ENCODE measurements around the gene SDHAF3.
"Not testable (repeated sequence)": the region's sequence is repeated elsewhere in the genome, so short reads cannot be mapped to it uniquely, and the experiment has no call there.

The SDHAF3 gene

DNA sequence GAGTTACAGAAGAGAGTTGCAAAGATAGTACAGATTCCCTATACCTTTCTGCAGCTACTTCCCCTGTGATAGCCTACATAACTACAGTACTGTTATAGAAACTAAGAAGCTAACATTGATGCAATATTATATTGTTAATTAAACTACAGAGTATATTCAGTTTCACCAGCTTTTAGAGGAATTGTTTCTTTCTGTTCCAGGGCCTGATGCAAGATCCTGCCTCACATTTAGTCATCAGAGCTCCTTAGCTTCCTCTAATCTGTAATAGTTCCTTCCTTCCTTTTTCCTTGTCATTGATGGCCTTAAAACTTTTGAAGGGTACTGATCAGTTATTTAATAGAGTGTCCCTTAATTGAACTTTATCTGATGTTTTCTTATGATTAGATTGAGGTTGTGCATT, 56.8 kb downstream of the SDHAF3 start:
- Histone ChIP-seq H2AFZ (ENCODE audit: low read depth, low read length, severe bottlenecking) (no peak overlapping the region), H3K27ac (ENCODE audit: low read depth, low read length) (no peak overlapping the region), H3K27me3 (ENCODE audit: low read length) (no peaks in the 10 kb centered on the region), H3K4me3 (ENCODE audit: insufficient read depth, low read length, poor library complexity, severe bottlenecking) (no peak overlapping the region), H3K4me2 (ENCODE audit: low read depth, low read length, poor library complexity, severe bottlenecking) (no peak overlapping the region), H3F3A (ENCODE audit: insufficient read depth) (peaks cover 20% of the 10 kb centered on the region), H3K9me2 (replicated peaks; ENCODE audit: insufficient read depth, low read length) (no peaks in the 10 kb centered on the region), H3K79me2 (ENCODE audit: insufficient read depth, low read length) (peaks cover 16% of the 10 kb centered on the region; the same call in 1 of the 2 replicates), H3K36me3 (ENCODE audit: low read length) (0 out of 2 replicates have a peak, but pooled peaks cover 5% of the 10 kb centered on the region), H4K20me1 (ENCODE audit: low read depth, low read length) (peaks cover 9% of the 10 kb centered on the region; the same call in 1 of the 2 replicates), H3K9ac (ENCODE audit: low read length) (no peak overlapping the region), H3K9me3 (ENCODE audit: insufficient read depth, low read length) (no peaks in the 10 kb centered on the region)
- TF ChIP-seq, protein P1, sequence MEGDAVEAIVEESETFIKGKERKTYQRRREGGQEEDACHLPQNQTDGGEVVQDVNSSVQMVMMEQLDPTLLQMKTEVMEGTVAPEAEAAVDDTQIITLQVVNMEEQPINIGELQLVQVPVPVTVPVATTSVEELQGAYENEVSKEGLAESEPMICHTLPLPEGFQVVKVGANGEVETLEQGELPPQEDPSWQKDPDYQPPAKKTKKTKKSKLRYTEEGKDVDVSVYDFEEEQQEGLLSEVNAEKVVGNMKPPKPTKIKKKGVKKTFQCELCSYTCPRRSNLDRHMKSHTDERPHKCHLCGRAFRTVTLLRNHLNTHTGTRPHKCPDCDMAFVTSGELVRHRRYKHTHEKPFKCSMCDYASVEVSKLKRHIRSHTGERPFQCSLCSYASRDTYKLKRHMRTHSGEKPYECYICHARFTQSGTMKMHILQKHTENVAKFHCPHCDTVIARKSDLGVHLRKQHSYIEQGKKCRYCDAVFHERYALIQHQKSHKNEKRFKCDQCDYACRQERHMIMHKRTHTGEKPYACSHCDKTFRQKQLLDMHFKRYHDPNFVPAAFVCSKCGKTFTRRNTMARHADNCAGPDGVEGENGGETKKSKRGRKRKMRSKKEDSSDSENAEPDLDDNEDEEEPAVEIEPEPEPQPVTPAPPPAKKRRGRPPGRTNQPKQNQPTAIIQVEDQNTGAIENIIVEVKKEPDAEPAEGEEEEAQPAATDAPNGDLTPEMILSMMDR (IDR thresholded peaks at IDR 0.05; ENCODE audit: insufficient read depth, low read length, poor library complexity, severe bottlenecking): no peak
- no peak for TF ChIP-seq EZH2phosphoT487 (conservative IDR thresholded peaks at IDR 0.05; ENCODE audit: low read length)

DNA sequence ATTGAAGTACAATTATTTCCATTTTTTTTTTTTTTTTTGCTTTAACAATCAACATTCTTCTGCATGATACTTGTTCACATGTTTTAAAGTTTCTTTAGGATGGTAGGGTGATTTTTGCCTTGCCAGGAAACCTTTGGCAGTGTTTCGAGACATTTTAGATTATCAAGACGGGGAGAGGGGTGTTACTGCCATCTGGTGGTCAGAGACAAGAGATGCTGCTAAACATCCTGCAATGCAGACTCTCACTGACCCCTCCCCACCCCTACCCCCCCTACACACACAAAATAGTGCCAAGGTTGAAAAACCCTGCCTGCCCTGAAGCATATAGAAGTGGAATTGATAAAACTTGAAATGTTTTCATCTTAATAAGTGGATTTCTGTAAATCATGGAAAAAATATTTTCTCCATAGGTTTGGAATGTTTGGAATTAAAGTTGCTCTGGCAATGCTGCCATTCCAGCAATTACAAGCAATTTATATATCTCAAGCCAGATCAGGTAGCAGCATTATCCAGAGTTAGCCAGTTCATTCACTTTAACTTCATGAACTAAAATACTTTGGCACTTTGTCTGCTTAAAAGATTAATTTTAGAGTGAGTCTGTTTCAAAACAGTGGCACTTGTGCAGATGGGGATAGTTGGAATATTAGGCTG, 62.1 kb downstream of the SDHAF3 start:
- Histone ChIP-seq H4K20me1 (ENCODE audit: low read depth, low read length) (0 out of 2 replicates have a peak, but pooled peaks cover 12% of the 10 kb centered on the region), H3K79me2 (ENCODE audit: insufficient read depth, low read length) (peaks cover 26% of the 10 kb centered on the region; the same call in 1 of the 2 replicates), H3K9ac (ENCODE audit: low read length) (no peak overlapping the region), H3K27me3 (ENCODE audit: low read length) (no peaks in the 10 kb centered on the region), H3K36me3 (ENCODE audit: low read length) (peaks cover 16% of the 10 kb centered on the region), H3K9me2 (replicated peaks; ENCODE audit: insufficient read depth, low read length) (no peaks in the 10 kb centered on the region), H3F3A (ENCODE audit: insufficient read depth) (peaks cover 12% of the 10 kb centered on the region), H3K4me2 (ENCODE audit: low read depth, low read length, poor library complexity, severe bottlenecking) (no peak overlapping the region), H3K4me3 (ENCODE audit: insufficient read depth, low read length, poor library complexity, severe bottlenecking) (no peak overlapping the region), H3K9me3 (ENCODE audit: insufficient read depth, low read length) (no peaks in the 10 kb centered on the region), H3K27ac (ENCODE audit: low read depth, low read length) (no peak overlapping the region), H2AFZ (ENCODE audit: low read depth, low read length, severe bottlenecking) (no peak overlapping the region)
- TF ChIP-seq, protein P1 (IDR thresholded peaks at IDR 0.05; ENCODE audit: insufficient read depth, low read length, poor library complexity, severe bottlenecking): peak; percentile 79
- no peak for TF ChIP-seq EZH2phosphoT487 (conservative IDR thresholded peaks at IDR 0.05; ENCODE audit: low read length)

DNA sequence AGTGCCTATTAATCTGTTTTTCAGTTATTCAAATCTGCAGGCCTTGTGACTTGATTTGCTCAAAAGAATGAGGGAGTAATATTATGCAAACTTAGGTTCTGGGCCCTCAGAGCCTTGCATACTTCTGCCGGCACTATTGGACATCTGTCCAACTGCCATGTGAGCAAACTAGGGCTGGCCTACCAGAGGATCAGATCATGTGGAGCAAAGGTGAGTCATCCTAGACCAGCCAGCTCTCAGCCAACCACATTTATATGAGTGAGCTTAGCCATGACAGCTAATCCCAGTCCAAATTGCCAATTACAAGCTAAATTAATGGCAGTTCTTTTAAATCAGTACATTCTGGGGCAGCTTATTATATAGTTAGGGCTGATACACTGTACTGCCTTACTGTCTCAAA, 69.6 kb downstream of the SDHAF3 start:
- TF ChIP-seq, protein P1 (IDR thresholded peaks at IDR 0.05; ENCODE audit: insufficient read depth, low read length, poor library complexity, severe bottlenecking): no peak
- no peak for TF ChIP-seq EZH2phosphoT487 (conservative IDR thresholded peaks at IDR 0.05; ENCODE audit: low read length)
- Histone ChIP-seq H3K27ac (ENCODE audit: low read depth, low read length) (no peak overlapping the region), H3F3A (ENCODE audit: insufficient read depth) (no peaks in the 10 kb centered on the region), H3K4me2 (ENCODE audit: low read depth, low read length, poor library complexity, severe bottlenecking) (no peak overlapping the region), H3K27me3 (ENCODE audit: low read length) (no peaks in the 10 kb centered on the region), H3K9me3 (ENCODE audit: insufficient read depth, low read length) (no peaks in the 10 kb centered on the region), H2AFZ (ENCODE audit: low read depth, low read length, severe bottlenecking) (no peak overlapping the region), H3K9me2 (replicated peaks; ENCODE audit: insufficient read depth, low read length) (no peaks in the 10 kb centered on the region), H4K20me1 (ENCODE audit: low read depth, low read length) (no peaks in the 10 kb centered on the region), H3K9ac (ENCODE audit: low read length) (no peak overlapping the region), H3K36me3 (ENCODE audit: low read length) (peaks cover 7% of the 10 kb centered on the region), H3K79me2 (ENCODE audit: insufficient read depth, low read length) (no peaks in the 10 kb centered on the region), H3K4me3 (ENCODE audit: insufficient read depth, low read length, poor library complexity, severe bottlenecking) (no peak overlapping the region)

DNA sequence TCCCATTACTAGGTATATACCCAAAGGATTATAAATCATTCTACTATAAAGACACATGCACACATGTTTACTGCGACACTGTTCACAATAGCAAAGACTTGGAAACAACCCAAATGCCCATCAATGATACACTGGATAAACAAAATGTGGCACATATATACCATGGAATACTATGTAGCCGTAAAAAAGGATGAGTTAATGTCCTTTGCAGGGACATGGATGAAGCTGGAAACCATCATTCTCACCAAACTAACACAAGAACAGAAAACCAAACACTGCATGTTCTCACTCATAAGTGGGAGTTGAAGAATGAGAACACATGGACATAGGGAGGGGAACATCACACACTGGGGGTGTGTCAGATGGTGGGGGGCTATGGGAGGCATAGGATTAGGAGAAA, 78.7 kb downstream of the SDHAF3 start:
- H3K4me2 ChIP-seq (ENCODE audit: low read depth, low read length, poor library complexity, severe bottlenecking); H3K9ac ChIP-seq (ENCODE audit: low read length); H3F3A ChIP-seq (ENCODE audit: insufficient read depth); H4K20me1 ChIP-seq (ENCODE audit: low read depth, low read length); H3K36me3 ChIP-seq (ENCODE audit: low read length); H3K27me3 ChIP-seq (ENCODE audit: low read length); H3K9me3 ChIP-seq (ENCODE audit: insufficient read depth, low read length); H3K27ac ChIP-seq (ENCODE audit: low read depth, low read length); H3K4me3 ChIP-seq (ENCODE audit: insufficient read depth, low read length, poor library complexity, severe bottlenecking); H2AFZ ChIP-seq (ENCODE audit: low read depth, low read length, severe bottlenecking); H3K9me2 ChIP-seq (replicated peaks; ENCODE audit: insufficient read depth, low read length); H3K79me2 ChIP-seq (ENCODE audit: insufficient read depth, low read length): not testable (repeated sequence)
